ENCODE results near the gene RFC4.

The RFC4 gene

GRCh38 chr3:186750316-186750715 is 56.0 kb downstream of the RFC4 start:
- DNase-seq (ENCODE audit: low spot score): no peak

DNA sequence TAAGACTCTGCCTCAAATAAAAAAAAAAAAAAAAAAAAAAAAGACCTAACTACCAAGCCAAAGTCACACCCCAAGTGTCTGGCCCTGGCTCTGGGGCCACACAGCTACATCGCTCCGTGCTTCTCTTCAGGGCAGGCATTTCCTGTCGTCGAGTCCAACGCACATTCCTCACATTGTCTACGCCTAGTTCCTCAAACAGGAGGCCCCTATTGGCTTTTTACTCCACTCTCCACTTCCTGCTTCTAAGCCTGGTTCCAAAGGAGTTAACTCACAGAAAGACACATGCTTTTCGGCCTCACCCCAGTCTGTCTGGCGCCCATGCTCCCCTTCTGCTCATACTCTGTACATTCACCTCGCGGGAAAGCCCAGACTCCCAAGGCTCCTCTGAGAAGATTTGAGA is 60.3 kb downstream of the RFC4 start:
- DNase-seq (ENCODE audit: low spot score): peak; percentile 83

DNA sequence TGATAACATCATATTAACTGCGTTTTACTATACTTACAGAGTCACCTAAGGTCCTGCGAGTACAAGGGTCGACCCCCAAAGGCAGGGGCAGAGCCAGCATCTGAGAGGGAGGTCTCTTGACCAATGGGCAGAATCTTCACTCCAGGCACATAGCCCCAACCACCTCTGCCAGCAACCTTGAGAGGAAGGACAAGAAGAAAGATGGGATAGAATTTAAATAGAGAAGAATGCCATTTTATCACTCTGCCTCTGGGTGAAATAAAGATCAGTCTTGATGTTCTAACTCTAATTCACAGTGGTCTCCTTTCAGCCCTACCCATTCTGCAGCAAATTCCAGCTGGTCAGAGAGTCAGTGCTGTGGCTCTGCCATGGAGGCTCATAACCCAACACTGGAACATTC is 62.6 kb downstream of the RFC4 start:
- no peak for DNase-seq (ENCODE audit: low spot score)

GRCh38 chr3:186742618-186743380 is 63.5 kb downstream of the RFC4 start:
- DNase-seq (ENCODE audit: low spot score): no peak
